ENCODE data around the gene MKRN1.
"Not testable (repeated sequence)": the region's sequence is repeated elsewhere in the genome, so short reads cannot be mapped to it uniquely, and the experiment has no call there.

MKRN1 gene

DNA sequence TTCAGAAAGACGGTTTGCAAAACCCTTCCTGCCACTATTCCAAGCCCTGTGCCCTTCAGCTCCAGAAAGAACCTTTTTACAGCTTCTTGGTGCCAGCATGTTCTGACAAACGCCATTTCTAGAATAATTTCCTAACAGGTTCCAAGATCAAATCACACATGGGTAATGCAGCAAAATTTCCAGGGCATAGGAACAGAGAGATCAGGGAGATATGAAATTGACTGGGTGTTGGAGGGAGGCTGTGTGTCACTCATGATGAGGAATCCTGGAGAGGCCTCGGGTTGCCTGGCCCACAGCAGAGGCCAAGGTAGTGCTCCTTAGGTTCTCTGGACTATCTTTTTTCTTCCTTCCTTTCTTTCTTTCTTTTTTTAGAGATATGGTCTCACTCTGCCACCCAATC lies 45.9 kb downstream of the MKRN1 start:
- no peak for DNase-seq

GRCh38 chr7:140426130-140426529 lies 53.2 kb downstream of the MKRN1 start:
- no peak for DNase-seq

GRCh38 chr7:140425718-140426117 lies 53.6 kb downstream of the MKRN1 start:
- DNase-seq = no peak

GRCh38 chr7:140423501-140423900 lies 55.8 kb downstream of the MKRN1 start:
- no peak for DNase-seq

DNA sequence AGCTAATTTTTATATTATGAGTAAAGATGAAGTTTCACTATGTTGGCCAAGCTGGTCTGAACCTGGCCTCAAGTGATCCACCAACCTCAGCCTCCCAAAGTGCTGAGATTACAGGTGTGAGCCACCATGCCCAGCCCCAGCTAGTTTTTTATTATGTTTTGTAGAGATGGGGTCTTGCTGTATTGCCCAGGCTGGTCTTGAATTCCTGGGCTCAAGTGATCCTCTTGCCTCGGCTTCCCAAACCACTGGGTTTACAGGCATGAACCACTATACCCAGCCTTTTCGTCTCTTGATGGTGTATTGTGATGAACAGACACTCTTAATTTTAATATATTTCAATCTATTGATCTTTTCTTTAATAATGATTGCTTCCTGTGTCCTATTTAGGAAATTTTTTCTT lies 57.8 kb downstream of the MKRN1 start:
- DNase-seq = no peak

GRCh38 chr7:140418653-140419052 lies 60.7 kb downstream of the MKRN1 start:
- DNase-seq = no peak

DNA sequence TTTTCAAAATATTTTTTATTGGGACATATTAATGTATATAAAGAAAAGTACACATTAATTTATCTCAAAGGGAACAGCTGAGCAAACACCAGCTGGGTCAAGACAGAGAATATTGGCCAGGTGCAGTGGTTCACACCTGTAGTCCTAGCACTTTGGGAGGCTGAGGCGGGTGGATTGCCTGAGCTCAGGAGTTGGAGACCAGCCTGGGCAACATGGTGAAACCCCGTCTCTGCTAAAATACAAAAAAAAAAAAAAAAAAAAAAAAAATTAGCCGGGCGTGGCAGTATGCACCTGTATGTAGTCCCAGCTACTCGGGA lies 61.2 kb downstream of the MKRN1 start:
- not testable (repeated sequence) for DNase-seq

DNA sequence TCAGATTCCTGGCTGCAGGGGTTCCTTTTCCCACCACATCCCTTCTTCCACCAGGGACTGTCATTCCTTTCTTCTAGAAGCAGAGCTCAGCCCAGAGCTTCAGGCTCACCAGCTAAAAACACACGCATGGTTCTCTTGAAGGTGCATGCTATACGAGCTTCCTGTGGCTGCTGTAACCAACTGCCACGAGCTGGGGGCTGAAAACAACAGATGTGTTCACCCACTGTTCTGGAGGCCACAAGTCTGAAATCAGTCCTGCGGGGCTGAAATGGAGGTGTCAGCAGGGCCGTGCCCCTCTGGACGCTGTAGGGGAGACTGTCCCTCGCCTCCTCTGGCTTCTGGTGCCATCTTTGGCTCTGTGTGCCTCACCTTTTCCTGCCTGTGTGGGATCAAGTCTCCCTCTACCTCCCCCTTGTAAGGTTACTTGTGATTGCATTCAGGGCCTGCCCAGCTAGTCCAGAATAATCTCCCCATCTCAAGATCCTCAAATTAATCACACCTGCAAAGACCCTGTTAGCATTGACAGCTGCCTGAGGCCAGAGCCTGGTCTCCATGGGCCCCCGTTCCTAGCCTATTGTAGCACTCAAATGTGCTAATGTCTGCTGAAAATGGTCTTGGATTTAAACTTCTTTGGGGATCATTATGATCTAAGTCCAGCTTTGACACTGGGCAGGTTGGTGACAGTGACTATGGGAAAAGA lies 61.7 kb downstream of the MKRN1 start:
- peak; percentile 29 for DNase-seq

DNA sequence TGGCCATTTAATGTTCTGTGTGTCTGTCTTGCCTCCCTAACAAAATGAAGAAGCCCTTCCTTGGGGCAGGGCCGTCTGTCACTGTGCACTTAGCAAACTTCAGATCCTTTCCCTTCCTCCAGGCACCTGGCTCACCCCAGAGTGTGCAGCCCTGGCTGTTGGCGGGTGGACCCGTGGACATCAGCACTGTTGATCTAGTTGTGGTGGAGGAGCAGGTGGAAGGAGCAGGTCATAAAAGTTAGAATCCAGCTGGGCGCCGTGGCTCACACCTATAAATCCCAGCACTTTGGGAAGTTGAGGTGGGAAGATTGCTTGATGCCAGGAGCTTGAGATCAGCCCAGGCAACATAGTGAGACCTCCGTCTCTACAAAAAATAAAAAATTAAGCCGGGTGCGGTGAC lies 62.7 kb downstream of the MKRN1 start:
- no peak for DNase-seq

DNA sequence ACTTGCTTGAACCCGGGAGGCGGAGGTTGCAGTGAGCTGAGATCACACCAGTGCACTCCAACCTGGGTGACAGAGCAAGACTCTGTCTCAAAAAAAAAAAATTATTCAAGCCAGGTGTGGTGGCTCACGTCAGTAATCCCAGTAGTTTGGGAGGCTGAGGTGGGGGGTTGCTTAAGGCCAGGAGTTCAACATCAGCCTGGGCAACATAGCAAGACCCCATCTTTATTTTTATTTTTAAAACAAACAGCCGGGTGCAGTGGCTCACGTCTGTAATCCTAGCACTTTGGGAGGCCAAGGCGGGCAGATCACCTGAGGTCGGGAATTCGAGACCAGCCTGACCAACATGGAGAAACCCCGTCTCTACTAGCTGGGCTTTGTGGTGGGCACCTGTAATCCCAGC lies 63.5 kb downstream of the MKRN1 start:
- not testable (repeated sequence) for DNase-seq

DNA sequence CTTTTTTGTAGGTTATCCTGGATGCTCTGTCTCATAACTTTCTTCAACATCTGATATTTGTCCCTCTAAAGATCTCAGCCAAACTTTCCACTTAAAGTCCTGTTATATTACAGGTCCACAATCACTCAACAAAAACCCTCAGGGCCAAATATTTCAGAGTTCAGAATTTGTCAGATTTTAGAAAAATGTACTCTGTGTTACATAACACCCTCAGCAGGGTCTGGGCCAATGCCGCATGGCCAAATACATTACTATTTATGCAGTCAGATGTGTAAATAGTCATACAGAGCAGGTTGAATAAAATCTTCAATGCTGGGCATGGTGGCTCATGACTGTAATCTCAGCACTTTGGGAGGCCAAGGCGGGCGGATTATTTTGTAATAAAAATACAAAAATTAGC lies 63.9 kb downstream of the MKRN1 start:
- no peak for DNase-seq

DNA sequence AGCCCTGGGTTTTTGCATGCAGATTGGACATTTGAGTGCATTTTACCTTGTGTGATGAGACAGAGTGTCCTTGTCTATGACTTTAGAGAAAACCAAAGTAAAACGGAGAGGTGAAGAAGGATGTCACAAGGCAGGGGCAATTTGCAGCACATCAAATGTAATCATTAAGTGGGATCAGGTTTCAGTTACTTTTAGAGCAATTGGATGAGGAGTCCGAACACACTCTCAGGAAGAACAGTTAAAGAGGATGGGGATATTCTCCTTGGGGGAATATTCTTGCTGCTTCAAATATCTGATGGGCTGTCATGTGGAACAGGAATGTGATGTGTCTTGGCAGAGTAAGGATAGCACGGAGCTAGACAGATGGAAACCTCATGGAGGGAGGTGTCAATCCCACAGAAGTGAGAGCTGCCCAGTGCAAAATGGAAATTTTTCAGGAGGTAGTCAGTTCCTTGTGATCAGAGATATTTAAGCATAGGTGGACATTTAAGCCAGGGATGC lies 74.7 kb downstream of the MKRN1 start:
- no peak for DNase-seq

GRCh38 chr7:140403878-140404564 lies 75.3 kb downstream of the MKRN1 start, which contains the start of gene RAB19:
Gene RAB19 (plus strand): TSS chr7:140404058. CDS start chr7:140407647, 3,589 bp downstream.
- no peak for DNase-seq
